ENCODE data around the gene PADI6.
A peak's percentile ranks its signal among the peaks of the same experiment; 100 is the strongest.

- TF ChIP-seq CTCF (IDR thresholded peaks at IDR 0.05) (peak in 3 of 4 experiments; percentile 96 to 99 (median 99)), POLR2A (IDR thresholded peaks at IDR 0.05) (no peak)
These were observed 47.8 kb downstream of the PADI6 start for GRCh38 chr1:17419626-17420328.

Data from gastroesophageal sphincter (tissue), 3 donors.